HG02759 (cell line): ENCODE results near the gene PLG.
"Not testable (repeated sequence)": the region's sequence is repeated elsewhere in the genome, so short reads cannot be mapped to it uniquely, and the experiment has no call there.

Experiments used
- ATAC-seq: cut with Tn5 transposase; IDR thresholded peaks from one replicate; pipeline ENCODE4 v1.9.1; 2021; ENCODE audit warnings: mild to moderate bottlenecking, moderate library complexity; ENCODE audit not compliant: unreplicated experiment

PLG gene

GRCh38 chr6:160697826-160698225, 4.2 kb upstream of the PLG start:
- no peak for ATAC-seq

- ATAC-seq: not testable (repeated sequence)
Measured at GRCh38 chr6:160704688-160705087, 2.6 kb downstream of the PLG start.

- ATAC-seq: not testable (repeated sequence)
Measured at GRCh38 chr6:160708993-160709392, 6.9 kb downstream of the PLG start.

- no peak for ATAC-seq
Measured at GRCh38 chr6:160714731-160715316, 12.8 kb downstream of the PLG start.

- no peak for ATAC-seq
Measured at GRCh38 chr6:160730911-160731310, 28.9 kb downstream of the PLG start.

GRCh38 chr6:160733050-160733646, 31.1 kb downstream of the PLG start:
- peak; percentile 76 for ATAC-seq

- no peak for ATAC-seq
Measured at GRCh38 chr6:160734627-160735026, 32.6 kb downstream of the PLG start.

- ATAC-seq: peak; percentile 83
Measured at GRCh38 chr6:160735523-160735922, 33.5 kb downstream of the PLG start.

- ATAC-seq: no peak
Measured at GRCh38 chr6:160737934-160738333, 35.9 kb downstream of the PLG start.

- ATAC-seq: no peak
Measured at GRCh38 chr6:160739955-160740354, 37.9 kb downstream of the PLG start.

GRCh38 chr6:160741012-160741411, 39.0 kb downstream of the PLG start:
- peak; percentile 99 for ATAC-seq

GRCh38 chr6:160742090-160742489, 40.0 kb downstream of the PLG start:
- peak; percentile 33 for ATAC-seq

- peak; percentile 88 for ATAC-seq
Measured at GRCh38 chr6:160750276-160750689, 48.2 kb downstream of the PLG start.

GRCh38 chr6:160753211-160753610, 51.2 kb downstream of the PLG start:
- ATAC-seq: not testable (repeated sequence)

- ATAC-seq: no peak
Measured at GRCh38 chr6:160755165-160755564, 53.1 kb downstream of the PLG start.

GRCh38 chr6:160756021-160756420, 54.0 kb downstream of the PLG start:
- ATAC-seq: no peak

- no peak for ATAC-seq
Measured at GRCh38 chr6:160756871-160757270, 54.8 kb downstream of the PLG start.

GRCh38 chr6:160764847-160765246, 62.8 kb downstream of the PLG start:
- ATAC-seq: no peak

- no peak for ATAC-seq
Measured at GRCh38 chr6:160765412-160765811, 63.4 kb downstream of the PLG start.

GRCh38 chr6:160766657-160766988, 64.6 kb downstream of the PLG start:
- ATAC-seq: no peak

- ATAC-seq: peak; percentile 97
Measured at GRCh38 chr6:160766989-160767646, 65.1 kb downstream of the PLG start.

GRCh38 chr6:160767647-160768019, 65.6 kb downstream of the PLG start:
- peak; percentile 21 for ATAC-seq

- ATAC-seq: no peak
Measured at GRCh38 chr6:160768101-160768500, 66.1 kb downstream of the PLG start.
